Hindlimb muscle (tissue), 1 donor: ENCODE measurements around the gene SHISA6. TPM values are rescaled to one million over a fixed set of nuclear protein-coding genes. Genes with fewer than 3 reads are reported as not detected.

Experiments used
- DNase-seq: peaks from one replicate; pipeline ENCODE4 v3.0.0-alpha.2; 2013
- polyA plus RNA-seq: library from polyadenylated mRNA; unstranded; fragments of 120-200 nt; gene quantifications from one replicate; pipeline ENCODE4 v1.2.1, GENCODE V29; 2013; ENCODE audit not compliant: insufficient read length

The SHISA6 gene
- polyA plus RNA-seq, 1 donor = 6.8 TPM

DNA sequence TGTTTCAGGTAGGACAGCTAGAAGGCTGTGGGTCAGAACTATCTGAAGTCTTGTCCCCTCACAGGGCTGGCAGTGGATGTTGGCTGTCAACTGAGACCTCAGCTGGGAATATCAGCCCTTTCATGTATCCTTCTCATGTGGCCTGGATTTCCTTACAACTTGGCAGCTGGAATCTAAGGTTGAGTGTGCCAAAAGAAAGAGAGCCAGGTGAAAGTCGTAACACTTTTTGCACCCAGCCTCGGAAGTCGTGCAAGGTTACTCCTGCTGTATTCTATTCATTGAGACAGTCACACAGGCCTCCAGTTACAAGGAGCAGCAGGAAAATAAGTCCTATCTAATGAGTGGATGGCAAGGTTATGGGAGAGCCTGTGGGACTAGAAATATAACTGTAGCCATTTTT, 304.7 kb downstream of the SHISA6 start:
- DNase-seq = no peak

DNA sequence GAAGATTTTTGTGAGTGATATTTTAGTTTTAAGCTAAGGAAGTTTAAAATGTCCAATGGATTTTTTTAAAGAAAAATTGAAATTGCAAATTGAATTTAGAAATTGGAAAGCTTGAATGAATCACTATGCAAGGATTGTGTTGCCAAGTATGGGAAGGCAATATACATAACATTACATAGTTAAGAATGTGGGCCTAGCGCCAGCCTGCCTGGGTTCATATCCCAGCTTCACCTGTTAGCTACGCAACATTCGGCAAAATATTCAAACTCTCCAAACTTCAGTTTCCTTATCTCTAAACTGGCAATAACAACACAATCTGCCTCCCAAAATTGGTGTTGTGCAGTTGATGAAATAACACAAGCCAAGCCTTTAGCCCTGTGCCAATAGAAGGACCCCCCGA, 306.8 kb downstream of the SHISA6 start:
- DNase-seq = no peak

DNA sequence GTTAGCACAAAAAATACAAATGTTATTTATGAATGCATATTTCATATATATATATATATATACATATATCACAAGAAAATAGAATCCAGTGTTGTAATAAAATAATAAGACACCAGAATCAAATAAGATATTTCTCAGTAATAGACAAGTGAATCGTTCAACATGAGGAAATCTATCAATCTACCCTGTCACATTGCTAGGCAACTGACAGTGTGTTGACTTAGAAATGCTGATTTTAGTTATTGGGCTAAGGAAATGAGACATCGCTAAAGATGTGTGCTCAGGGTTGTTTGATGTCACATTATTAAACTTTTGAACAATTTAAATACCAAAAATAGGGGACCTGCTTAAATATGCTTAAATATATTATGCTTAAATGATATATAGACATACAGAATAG, 307.4 kb downstream of the SHISA6 start:
- no peak for DNase-seq

DNA sequence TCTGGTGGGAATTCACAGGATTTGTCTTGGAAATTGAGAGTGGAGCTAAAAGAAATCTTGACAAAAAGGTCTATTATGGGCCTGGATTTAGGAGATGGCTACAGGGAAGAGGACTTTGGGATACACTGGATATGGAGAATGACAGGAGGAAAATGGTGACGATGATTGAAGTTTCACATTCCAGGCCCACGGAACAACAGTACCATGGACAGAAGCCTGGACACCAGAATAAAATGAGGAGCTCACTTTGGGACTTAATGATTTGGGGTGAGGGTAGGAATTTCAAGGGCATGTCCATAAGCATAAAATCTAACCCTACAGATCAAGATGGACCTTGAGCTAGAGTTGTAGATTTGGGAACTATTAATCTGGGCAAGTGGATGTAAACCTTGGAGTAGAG, 309.4 kb downstream of the SHISA6 start:
- no peak for DNase-seq

DNA sequence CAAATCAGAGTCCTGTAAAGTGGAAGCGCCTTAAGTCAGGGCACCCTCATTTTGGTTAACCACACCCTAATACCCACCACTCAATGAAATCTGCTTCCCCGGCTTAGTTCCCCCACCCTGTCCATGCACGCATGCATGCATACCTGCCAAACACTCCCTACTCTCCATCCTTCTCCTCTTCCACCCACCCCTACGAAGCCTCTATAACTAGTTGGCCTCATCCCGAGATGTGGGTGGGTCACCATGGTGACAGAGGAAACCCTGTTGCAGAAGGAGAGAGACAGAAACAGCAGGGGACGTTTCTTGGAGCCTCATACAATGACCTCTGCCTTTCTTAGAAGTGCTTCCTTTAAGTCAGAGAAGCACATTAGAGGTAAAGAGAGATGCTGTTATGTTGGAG, 310.4 kb downstream of the SHISA6 start:
- DNase-seq = no peak

DNA sequence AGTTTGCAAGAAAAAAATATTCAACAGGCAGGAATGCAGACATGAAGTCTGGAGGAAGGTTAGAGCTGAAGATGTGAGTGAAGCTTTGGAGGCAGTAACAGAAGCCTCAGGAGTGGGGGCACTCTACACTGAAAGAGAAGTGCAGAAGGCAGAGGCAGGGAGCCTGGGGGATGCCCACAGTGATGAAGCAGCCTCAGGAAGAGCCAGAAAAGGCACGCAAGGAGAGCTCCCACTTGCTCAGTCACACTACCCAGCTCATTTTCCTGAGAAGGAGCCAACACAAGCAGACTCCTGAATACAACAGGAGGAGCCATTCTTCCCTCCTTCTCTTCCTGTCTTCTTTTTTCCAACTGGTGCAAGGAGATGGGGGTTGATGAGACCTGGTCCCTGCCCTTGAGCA, 312.1 kb downstream of the SHISA6 start:
- DNase-seq = no peak

DNA sequence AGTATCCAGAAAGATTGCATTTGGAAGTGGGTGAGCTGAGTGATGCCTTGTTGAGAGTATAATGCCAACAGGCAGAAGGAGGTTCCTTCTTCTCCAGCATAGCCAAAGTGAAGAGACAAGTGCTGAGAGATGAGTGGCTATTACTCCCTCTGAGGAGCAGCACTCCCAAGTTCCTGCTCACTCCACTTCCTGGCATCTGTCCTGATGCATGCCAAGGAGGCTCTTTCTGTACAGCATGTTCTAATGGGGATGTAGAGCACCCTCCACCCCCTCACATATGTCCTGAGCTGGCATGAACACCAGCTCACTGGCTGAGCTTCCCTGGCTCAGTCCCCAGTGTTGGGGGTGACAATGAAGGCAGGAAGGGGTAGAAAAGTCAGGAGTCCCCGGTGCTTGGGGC, 313.0 kb downstream of the SHISA6 start:
- no peak for DNase-seq

DNA sequence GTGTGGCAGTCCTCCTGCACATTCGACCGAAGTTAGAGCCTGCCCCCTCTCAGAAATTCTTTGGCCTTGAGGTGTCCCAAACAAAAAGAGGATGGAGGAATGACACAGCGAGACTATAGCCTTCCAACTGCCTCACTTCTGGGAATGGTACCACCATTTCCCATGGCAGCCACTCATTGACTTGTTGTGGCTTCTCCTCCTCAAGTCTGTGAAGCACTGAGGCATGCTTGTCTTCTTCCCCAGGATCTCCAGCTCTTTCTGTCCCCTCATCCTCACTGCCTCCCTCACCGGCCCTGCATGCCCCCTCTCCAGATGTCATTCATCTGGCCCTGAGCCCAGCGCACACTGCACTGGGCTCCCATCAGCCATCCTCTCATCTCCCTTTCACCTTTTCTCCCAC, 313.5 kb downstream of the SHISA6 start:
- DNase-seq = no peak

DNA sequence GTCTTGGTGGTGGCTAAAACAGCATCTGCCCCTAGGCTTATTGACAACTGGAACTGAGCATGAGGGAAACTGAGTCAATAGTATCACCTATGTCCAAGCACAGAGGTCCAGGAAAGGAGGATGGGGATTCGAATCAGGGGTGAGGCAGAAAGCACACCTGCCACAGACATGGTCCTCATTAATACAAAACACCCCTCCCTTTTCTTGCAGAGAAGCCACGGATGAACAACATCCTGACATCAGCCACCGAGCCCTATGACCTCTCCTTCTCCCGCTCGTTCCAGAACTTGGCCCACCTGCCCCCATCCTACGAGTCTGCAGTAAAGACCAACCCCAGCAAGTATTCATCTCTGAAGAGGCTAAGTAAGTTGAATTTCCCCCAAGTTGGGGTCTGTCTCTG, 314.5 kb downstream of the SHISA6 start:
- DNase-seq = no peak

DNA sequence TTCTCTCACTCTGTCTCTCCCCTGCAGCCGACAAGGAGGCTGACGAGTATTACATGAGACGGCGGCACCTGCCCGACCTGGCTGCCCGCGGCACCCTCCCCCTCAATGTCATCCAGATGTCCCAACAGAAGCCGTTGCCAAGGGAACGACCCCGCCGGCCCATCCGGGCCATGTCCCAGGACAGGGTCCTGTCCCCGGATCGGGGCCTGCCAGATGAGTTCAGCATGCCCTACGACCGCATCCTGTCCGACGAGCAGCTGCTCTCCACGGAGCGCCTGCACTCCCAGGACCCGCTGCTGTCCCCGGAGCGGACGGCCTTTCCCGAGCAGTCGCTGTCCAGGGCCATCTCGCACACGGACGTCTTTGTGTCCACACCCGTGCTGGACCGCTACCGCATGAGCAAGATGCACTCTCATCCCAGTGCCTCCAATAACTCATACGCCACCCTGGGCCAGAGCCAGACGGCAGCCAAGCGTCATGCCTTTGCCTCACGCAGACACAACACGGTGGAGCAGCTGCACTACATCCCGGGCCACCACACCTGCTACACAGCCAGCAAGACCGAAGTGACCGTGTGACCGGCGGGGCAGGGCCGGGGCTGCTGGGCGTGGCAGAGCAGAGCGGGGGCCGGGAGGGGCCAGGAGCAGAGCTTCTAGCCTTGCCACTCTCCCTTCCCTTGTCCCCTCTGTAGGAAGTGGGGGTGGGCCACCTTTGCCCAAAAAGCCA, 316.9 kb downstream of the SHISA6 start:
- DNase-seq = no peak

DNA sequence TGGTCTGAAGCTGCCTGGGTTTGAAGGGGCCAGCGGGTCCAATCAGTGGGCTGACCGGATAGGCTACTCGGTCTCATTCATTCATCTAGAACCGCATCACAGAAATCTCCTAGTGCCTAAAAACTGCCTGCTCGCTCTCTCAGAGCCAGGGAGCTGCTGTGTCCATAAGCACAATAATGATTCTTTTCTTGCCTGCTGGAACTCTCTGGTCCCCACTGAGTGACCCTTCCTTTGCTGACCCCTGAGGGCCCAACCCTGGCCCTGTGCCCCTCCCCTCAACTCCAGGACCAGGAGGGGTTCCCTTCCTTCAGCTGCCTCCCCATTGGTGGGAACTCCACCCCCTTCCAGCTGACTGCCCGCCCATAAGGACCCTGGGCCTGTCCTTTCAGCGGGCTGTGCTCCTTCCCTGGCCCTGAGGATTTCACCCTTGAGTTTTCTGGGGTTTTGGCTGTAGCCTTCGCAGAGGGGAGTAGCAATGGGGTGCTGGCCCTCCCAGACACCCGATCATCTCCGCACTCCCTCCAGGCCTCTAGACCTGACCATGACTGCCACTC, 317.7 kb downstream of the SHISA6 start:
- DNase-seq = no peak

DNA sequence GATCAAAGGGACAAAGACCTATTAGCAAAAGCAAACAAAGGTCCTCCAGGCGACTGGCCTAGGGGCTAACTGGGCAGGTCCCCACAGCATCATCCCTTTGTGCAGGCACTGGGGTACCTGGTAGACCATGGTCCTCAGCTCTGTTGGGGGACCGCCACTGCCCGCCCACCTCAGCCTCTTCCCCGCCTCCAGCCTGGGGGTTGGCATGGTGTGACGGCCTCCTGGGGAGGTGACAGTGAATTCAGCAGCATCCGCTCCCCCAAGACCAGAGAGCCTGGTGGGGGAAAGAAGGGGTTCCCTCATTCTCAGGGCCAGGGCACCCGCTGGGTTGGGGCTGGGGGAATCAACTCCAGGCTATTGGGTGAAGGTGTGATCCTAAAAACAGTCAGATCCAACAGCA, 318.6 kb downstream of the SHISA6 start:
- DNase-seq = no peak

DNA sequence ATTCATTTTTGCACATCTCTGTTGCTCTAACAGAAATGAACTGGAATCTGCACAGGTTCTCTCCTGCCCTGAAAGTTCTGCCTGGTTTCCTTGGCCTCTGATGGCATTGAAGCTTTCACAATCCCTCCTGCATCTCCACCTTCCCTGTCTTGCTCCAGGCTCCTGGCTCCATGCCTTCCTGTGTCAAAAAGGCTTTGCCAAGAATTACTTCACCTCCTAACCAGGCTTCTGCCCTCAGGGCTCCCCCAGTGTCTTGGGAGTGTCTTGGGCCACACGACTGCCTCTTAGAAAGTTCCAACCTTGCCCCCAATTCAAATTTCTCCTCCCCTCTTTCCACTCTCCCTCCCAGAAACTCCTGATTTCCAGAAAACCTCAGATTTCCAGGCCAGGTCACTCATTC, 320.3 kb downstream of the SHISA6 start:
- DNase-seq = no peak

DNA sequence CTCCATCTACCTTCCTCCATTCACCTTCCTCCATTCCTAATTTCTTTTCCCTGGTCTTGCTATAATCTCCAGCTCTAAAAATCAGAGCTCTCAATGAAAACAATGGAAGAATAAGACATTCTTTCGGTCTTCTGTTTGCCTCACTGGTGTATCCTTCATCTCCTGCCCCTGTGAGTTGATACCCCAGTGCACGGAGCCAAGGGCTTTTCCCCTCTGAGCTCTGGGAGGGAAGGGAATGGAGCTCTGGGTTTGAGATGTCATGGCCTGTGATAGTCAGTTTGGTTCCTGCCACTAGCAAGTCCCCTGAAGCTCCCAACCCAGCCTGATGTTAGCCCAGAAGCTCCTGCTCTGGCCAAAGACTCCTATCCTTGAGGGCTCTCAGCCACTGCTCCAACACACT, 320.7 kb downstream of the SHISA6 start:
- DNase-seq = no peak

DNA sequence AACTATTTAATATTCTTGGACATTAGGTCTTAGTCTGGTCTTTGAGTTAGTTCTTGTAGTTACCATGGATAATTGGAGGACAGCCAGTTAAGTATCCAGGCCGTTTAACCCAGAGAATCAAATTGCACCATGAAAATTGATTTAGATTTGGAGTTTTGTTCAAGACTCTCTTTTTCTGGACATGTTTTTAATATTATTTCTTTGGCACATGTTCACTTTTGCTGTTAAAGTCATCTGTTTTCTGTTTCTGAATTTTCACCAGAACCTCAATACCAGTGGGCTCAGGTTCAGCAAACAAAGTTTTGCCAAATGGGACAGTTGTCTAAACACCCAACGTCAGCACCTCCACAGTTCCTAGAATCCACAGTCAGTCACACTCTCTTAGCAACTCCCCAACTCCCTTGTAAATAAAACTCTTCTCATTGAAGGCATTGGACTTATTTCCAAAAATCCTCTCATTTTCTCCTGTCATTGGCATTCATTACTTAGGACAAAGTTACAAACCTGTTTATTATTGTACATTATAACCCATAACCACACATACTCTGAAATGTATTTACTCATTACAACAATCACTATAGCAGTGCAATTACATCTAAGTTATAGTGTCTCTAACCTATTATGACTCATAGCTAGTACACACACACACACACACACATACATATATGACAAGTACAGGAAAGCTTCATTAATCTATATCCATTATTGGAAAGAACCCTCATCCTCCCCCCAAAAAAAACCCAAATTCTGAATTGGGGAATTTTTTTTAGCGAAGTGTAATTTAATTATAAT, 323.8 kb downstream of the SHISA6 start:
- peak; percentile 89 for DNase-seq

DNA sequence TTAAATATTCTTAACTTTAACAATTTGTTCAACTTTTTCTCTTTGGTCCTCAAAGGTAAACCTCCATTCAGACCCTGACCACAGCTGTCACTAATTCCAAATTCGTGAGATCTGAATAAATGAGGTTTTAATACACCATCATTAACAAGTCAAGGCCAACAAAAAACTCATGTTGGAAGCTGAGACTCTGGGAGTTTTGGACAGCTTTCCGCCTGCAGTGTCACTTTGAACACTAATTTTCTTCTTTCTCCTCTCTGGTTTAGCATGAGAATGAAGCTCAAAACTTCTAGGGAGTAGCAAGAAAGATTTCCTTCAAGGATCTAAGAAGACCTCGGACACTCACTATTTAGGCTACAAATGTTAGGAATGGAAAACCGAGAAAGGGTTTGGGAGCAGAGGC, 324.6 kb downstream of the SHISA6 start:
- DNase-seq = no peak

DNA sequence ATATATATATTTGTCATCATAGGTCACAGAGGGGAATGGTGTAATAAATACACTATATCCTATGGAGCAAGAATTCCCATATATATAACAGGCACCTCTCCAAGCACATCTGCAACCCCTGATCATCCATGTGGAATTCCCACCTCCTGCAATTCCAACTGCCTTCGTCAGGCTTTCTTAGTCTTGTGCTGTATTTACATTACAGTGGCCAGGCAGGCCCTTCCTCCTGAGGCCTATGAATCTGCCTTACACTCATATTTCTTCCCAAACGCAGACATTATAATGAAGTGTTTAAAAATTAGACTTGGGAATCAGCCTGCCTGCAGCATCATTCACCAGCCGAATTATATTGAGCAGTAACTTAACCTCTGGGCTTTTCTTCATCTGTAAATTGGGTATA, 338.0 kb downstream of the SHISA6 start:
- DNase-seq = peak; percentile 35

DNA sequence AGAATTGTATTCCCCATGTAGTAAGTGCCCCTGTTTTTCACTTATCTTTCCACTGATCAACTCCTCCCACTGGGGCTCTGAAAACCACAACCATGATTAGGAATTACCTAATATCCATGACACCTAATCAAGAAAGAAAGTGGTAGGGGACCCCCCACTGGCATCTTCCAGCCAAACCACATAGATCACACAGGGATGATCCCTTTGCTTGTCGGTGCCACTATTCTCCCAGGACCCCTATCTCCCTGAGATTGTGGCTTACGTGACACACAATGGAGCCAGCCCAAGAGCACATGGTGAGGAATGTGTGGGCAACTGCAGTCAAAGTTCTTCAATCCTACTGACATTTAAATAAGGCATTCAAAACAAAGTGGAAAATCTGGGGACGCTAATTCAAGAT, 339.7 kb downstream of the SHISA6 start:
- no peak for DNase-seq

DNA sequence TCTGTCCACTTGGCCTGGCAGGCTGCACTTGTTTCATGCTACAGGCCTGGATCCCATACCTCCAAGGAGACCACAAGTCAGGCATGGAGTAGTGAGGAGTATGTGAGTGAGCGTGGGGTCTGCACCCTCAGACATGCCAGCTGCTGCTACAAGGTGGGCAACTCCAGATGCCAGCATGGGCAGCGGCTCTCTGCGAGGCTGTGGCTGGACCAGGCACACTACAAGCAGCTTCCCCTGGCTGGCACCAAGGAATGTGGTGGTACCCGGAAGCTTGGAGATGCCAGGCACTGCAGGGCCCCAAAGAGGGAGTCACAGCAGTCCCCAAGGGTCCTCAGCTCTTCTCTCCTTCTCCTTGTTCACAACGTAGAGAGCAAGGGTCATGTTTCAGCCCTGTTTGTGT, 341.2 kb downstream of the SHISA6 start:
- no peak for DNase-seq

DNA sequence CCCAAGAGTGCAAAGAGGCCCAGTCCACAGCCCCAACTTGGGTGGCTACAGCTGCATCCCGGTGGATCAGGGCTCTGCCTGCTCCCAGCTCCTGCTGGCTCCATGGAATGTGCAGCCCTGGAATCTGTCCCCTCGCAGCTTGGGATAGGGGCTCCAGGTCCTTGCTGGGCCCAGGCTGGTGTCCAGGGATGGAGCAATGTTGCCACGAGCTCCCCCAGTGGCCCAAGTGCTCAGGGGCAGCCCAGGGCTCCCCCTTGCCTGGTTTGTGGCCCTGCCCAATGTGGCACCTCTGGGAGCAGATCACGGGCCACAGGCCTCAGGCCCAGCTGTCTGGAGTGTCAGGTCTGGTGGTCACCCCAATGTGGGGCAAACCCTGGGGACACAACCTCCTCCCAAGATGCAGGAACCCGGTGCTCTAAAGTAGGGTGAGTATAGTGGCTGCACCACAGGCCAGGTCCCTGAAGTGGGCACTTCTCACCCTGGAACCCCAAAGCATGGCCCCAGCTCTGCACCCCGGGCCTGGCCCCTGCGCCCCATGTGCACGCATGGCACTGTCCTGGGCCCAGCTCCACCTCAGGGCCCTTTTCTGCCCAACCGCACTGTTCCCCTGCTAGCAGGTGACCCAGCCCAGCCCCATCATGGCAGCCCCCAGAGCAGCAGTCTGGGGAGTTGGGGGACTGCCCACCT, 342.4 kb downstream of the SHISA6 start:
- DNase-seq = no peak

DNA sequence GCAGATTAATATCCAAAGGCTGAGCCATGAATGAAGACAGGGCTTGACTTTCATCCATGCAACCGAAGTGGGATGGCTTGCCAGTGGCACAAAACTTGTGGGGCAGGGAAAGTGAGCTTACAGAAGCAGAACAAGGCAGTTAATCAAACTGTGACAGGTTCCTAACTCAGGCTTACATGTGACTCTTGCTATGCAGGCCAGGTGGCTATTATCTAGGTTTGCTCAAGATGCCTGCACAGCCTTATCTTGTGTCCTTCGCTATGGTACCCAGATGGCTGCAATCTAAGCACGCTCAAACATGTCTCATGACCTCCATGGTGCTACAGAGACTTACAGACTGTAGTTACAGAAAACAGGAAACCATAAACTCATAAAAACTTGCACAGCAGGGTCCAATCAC, 348.7 kb downstream of the SHISA6 start:
- DNase-seq = no peak

DNA sequence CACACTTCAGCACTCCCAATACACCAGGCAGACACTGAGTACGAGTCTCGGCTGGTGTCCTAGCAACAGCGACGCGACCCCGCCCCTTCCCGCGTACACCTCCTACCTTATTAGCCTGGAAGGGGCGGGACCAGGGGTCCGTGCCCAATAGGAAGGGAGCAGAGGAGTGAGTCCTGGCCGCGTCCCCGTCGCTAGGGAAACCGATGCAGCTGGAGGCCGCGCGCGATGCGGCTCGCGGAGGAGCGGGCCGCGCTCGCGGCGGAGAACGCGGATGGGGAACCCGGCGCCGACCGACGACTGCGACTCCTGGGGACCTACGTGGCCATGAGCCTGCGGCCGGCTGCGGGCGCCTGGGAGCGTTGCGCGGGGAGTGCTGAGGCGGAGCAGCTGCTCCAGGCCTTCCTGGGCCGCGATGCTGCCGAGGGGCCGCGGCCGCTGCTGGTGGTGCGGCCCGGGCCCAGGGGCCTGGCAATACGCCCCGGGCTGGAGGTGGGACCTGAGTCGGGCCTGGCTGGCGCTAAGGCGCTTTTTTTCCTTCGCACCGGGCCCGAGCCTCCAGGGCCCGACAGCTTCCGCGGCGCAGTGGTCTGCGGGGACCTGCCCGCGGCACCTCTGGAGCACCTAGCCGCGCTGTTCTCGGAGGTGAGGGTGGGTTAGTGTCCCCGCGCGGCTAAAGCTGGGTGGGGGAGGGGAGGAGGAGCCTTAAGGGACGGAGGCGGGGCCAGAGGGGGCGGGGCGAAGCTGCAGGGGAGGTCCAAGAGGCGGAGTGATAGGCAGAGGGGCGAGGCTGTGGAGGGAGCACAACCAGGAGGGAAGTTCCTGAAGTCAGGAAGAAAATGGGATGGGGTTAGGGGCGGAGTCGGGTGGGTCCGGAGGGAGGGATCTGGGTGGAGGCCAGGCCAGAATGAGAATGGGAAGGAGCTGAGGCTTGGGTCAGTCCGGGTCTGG, 357.5 kb downstream of the SHISA6 start, which contains the start of gene DNAH9:
TSS of gene DNAH9 (plus strand) at position 197 of the 948 bp plus-strand sequence. CDS start at position 226, 29 bp downstream.
- DNase-seq = peak; percentile 93
